A673 (cell line): ENCODE results near the gene SULT2A1. TPM values are rescaled to one million over a fixed set of nuclear protein-coding genes. Genes with fewer than 3 reads are reported as not detected.

ENCODE experiments used
- BruUV-seq: library from RNA; stranded (reverse); fragments of 400-500 nt; replicated peaks from 2 replicates; lab custom pipeline; 2021; lab: Mats Ljungman, UMichigan
- CTCF ChIA-PET: fragments of 300-600 bp; sonication (Branson Sonifier 250); formaldehyde crosslinking; loops from one replicate; lab custom pipeline; 2022; ENCODE audit warnings: antibody characterized with exemption; lab: Charles Lee
- POLR2A ChIA-PET: fragments of 300-600 bp; sonication (Branson Sonifier 250); formaldehyde crosslinking; loops from one replicate; lab custom pipeline; 2022; ENCODE audit warnings: antibody characterized with exemption; ENCODE audit not compliant: low non-redundant PET; lab: Charles Lee
- DNase-seq: peaks from one replicate; pipeline ENCODE4 v3.0.0-alpha.2; 2015; ENCODE audit warnings: low spot score
- H3K27ac ChIP-seq: fragments of 200-600 bp; sonication (generic); 2 replicates; pipeline ENCODE4 v1.5.1; 2016; ENCODE audit warnings: mixed run types, low read depth, mild to moderate bottlenecking, mixed read lengths, antibody characterized with exemption, low read length; ENCODE audit not compliant: poor library complexity, severe bottlenecking
- H3K27me3 ChIP-seq: fragments of 200-600 bp; sonication (generic); replicated peaks from 2 replicates; pipeline ENCODE4 v1.6.1; 2017; ENCODE audit warnings: mixed run types, low read depth, mild to moderate bottlenecking, mixed read lengths, antibody characterized with exemption, low read length; ENCODE audit not compliant: insufficient read depth, poor library complexity
- H3K36me3 ChIP-seq: fragments of 200-600 bp; sonication (generic); 2 replicates; pipeline ENCODE4 v1.6.1; 2016; ENCODE audit warnings: mixed run types, mild to moderate bottlenecking, mixed read lengths, antibody characterized with exemption, low read length; ENCODE audit not compliant: insufficient read depth, poor library complexity, severe bottlenecking
- H3K4me1 ChIP-seq: fragments of 200-600 bp; sonication (generic); 2 replicates; pipeline ENCODE4 v1.6.1; 2017; ENCODE audit warnings: mixed run types, mild to moderate bottlenecking, mixed read lengths, antibody characterized with exemption, low read length; ENCODE audit not compliant: insufficient read depth, poor library complexity, severe bottlenecking
- H3K4me3 ChIP-seq: fragments of 200-600 bp; sonication (generic); 2 replicates; pipeline ENCODE4 v1.5.1; 2016; ENCODE audit warnings: low read depth, mixed run types, mild to moderate bottlenecking, mixed read lengths, low read length; ENCODE audit not compliant: poor library complexity, severe bottlenecking
- H3K9me3 ChIP-seq: fragments of 200-600 bp; sonication (generic); 2 replicates; pipeline ENCODE4 v1.6.1; 2016; ENCODE audit warnings: mixed run types, low read depth, mild to moderate bottlenecking, mixed read lengths, antibody characterized with exemption, low read length; ENCODE audit not compliant: poor library complexity, severe bottlenecking
- EZH2 ChIP-seq: fragments of 200-600 bp; sonication (generic); IDR thresholded peaks from 2 replicates; pipeline ENCODE4 v1.6.1; 2017; ENCODE audit warnings: borderline replicate concordance, low read depth, mild to moderate bottlenecking, mixed read lengths, antibody characterized with exemption, low read length; ENCODE audit not compliant: poor library complexity, severe bottlenecking
- intact Hi-C: fragments of 100-400 bp; cut with micrococcal nuclease; formaldehyde crosslinking; loops from one replicate; pipeline ENCODE4 v1.10.0; 2022; ENCODE audit not compliant: unreplicated experiment
- total RNA-seq: library from RNA; stranded (reverse); gene quantifications from 2 replicates; pipeline ENCODE4 v1.2.3, GENCODE V29; 2021
- TF ChIP-seq, protein P1 (sequence below): fragments of 300-800, 200-600 bp; sonication (generic); conservative IDR thresholded peaks from 2 replicates; pipeline ENCODE4 v1.5.1; 2017; ENCODE audit warnings: low read depth, mild to moderate bottlenecking, antibody characterized with exemption, low read length, moderate library complexity, mixed read lengths

The SULT2A1 gene
- total RNA-seq, 1 experiment from 2014 or later = not detected

DNA sequence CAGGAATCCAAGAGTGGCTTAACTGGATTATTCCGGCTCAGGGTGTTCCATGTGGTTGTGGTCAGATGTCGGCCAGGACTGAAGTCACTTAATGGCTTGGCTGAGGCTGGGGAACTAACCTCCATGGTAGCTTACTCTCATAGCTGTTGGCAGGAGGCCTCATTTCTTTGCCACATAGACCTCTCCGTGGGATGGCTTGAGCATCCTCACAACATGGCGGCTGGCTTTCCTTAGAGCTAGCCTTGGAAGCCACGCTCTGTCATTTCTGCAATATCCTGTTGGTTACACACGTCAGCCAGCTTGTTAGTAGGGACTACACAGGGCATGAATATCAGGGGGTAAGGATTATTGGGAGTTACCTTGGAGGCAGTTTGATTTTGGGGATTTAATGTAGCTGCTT lies 59.3 kb downstream of the SULT2A1 start:
- ChIA-PET POLR2A (no interaction called here), CTCF (no interaction called here)
- Histone ChIP-seq H3K27ac (no peak overlapping the region), H3K4me3 (no peak overlapping the region), H3K9me3 (no peaks in the 10 kb centered on the region), H3K27me3 (no peaks in the 10 kb centered on the region), H3K4me1 (no peaks in the 10 kb centered on the region), H3K36me3 (no peaks in the 10 kb centered on the region)
- TF ChIP-seq, protein P1, sequence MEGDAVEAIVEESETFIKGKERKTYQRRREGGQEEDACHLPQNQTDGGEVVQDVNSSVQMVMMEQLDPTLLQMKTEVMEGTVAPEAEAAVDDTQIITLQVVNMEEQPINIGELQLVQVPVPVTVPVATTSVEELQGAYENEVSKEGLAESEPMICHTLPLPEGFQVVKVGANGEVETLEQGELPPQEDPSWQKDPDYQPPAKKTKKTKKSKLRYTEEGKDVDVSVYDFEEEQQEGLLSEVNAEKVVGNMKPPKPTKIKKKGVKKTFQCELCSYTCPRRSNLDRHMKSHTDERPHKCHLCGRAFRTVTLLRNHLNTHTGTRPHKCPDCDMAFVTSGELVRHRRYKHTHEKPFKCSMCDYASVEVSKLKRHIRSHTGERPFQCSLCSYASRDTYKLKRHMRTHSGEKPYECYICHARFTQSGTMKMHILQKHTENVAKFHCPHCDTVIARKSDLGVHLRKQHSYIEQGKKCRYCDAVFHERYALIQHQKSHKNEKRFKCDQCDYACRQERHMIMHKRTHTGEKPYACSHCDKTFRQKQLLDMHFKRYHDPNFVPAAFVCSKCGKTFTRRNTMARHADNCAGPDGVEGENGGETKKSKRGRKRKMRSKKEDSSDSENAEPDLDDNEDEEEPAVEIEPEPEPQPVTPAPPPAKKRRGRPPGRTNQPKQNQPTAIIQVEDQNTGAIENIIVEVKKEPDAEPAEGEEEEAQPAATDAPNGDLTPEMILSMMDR = no peak
- TF ChIP-seq EZH2 = no peak
- no peak for DNase-seq
- intact Hi-C loops = no loop called here
- BruUV-seq = no TSS peak

DNA sequence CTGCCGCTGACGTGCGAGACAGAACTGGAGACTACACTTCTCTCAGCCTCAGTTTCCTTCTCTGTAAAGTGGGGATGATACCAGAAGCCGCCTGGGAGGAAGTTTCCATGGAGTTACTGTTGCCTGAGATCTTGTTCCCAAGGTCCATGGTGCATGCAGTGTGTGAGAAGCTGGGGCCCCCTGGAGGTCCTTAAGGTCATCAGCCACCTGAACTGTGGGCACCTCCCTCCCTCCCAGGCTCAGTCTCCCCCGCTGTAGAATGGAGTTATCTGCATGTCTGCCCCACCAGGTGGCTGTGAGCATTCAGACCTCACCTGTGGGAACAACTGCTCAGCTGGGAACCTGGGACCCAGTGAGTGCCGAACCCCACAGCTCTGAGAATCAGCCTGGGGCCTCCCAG lies 61.7 kb downstream of the SULT2A1 start:
- TF ChIP-seq, protein P1 = no peak
- no peak for TF ChIP-seq EZH2
- H3K36me3 ChIP-seq = no peaks in the 10 kb centered on the region
- no peaks in the 10 kb centered on the region for H3K27me3 ChIP-seq
- ChIA-PET CTCF (no interaction called here), POLR2A (no interaction called here)
- no peak overlapping the region for H3K4me3 ChIP-seq
- no peak overlapping the region for H3K27ac ChIP-seq
- no peaks in the 10 kb centered on the region for H3K9me3 ChIP-seq
- BruUV-seq = no TSS peak
- intact Hi-C loops = no loop called here
- no peaks in the 10 kb centered on the region for H3K4me1 ChIP-seq
- no peak for DNase-seq

DNA sequence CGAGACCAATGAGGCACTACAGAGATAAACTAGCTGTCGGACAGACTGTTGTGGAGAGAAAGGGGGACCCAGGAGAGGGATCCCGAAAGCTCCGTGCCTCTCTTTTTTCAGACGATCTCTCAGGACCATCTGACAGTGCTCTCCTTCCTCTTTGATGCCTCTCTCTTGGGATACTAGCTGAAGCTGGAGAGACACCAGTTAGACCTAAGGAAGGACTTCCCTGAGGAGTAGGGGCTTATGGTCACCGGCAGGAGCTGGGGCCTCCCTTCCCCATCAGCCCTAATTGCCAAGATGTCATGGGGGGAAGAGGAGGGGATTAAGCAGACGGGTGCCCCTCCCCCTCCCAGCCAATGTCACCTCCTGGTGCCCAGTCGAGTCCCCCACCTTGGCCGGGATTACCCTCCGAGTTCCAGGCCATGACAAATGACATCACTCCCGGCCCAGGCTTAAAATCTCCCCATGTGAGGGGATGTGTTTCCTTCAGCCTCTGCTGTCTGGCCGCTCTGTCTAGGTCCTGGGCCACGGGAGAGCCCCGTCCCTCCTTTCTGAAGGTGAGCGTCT lies 64.6 kb downstream of the SULT2A1 start, which contains the start of gene CRX:
Gene CRX, plus strand, starts transcription at position 478 of the 561 bp plus-strand sequence. CDS start 12,507 bp downstream, outside the sequence.
- no peak for TF ChIP-seq EZH2
- TF ChIP-seq, protein P1 = no peak
- CTCF ChIA-PET = no interaction called here
- H3K27me3 ChIP-seq = no peaks in the 10 kb centered on the region
- intact Hi-C loops = no loop called here
- no peaks in the 10 kb centered on the region for H3K9me3 ChIP-seq
- H3K4me3 ChIP-seq = no peak within 1 kb of the TSS
- POLR2A ChIA-PET = no interaction called here
- H3K36me3 ChIP-seq = no peaks in the 10 kb centered on the region
- no peak within 1 kb of the TSS for H3K27ac ChIP-seq
- H3K4me1 ChIP-seq = no peaks in the 10 kb centered on the region
- no peak for DNase-seq
- no TSS peak for BruUV-seq

Other genes starting within 250 kb of the SULT2A1 start
- gene EHD2, start 172.9 kb downstream of the SULT2A1 start, total RNA-seq = 2.9 and 3.0 TPM in 2 replicates
- gene NOP53, start 140.8 kb downstream of the SULT2A1 start, total RNA-seq = 146 and 172 TPM in 2 replicates
- 107 and 121 TPM in 2 replicates for gene SELENOW, start 107.6 kb downstream of the SULT2A1 start, total RNA-seq
- not detected in 2 replicates for gene TPRX1, start 81.8 kb downstream of the SULT2A1 start, total RNA-seq
- gene CRX, start 64.4 kb downstream of the SULT2A1 start, total RNA-seq = not detected in 2 replicates
- gene TPRX2, start 27.1 kb downstream of the SULT2A1 start, total RNA-seq = not detected in 2 replicates
- not detected in 2 replicates for gene BSPH1, start 105.9 kb upstream of the SULT2A1 start, total RNA-seq
- gene ELSPBP1, start 108.3 kb upstream of the SULT2A1 start, total RNA-seq = 0.47 and 1.0 TPM in 2 replicates
- not detected in 2 replicates for gene CABP5, start 157.8 kb upstream of the SULT2A1 start, total RNA-seq
- gene PLA2G4C, start 224.5 kb upstream of the SULT2A1 start, total RNA-seq = 4.8 and 8.2 TPM in 2 replicates